H9 (cell line): Measurements from ENCODE around the gene SEC62. TPM values are rescaled to one million over a fixed set of nuclear protein-coding genes. Genes with fewer than 3 reads are reported as not detected.

ENCODE experiments used
- DNase-seq: peaks from one replicate; pipeline ENCODE4 v3.0.0-alpha.2; 2017
- H2AFZ ChIP-seq: one replicate; pipeline ENCODE4 v1.6.1; 2013; ENCODE audit warnings: mild to moderate bottlenecking, low read length, control low read depth, moderate library complexity
- H2AK5ac ChIP-seq: 2 replicates; pipeline ENCODE4 v1.6.1; 2013; ENCODE audit warnings: low read length, control low read depth, mixed read lengths; ENCODE audit not compliant: insufficient read length
- H2BK120ac ChIP-seq: one replicate; pipeline ENCODE4 v1.6.1; 2013; ENCODE audit warnings: low read depth, mild to moderate bottlenecking, low read length, control low read depth, inconsistent platforms; ENCODE audit not compliant: poor library complexity, severe bottlenecking
- H2BK12ac ChIP-seq: 2 replicates; pipeline ENCODE4 v1.6.1; 2013; ENCODE audit warnings: low read length, control low read depth, mixed read lengths, low read depth; ENCODE audit not compliant: insufficient read length
- H2BK15ac ChIP-seq: 2 replicates; pipeline ENCODE4 v1.6.1; 2013; ENCODE audit warnings: low read depth, low read length, control low read depth
- H2BK20ac ChIP-seq: one replicate; pipeline ENCODE4 v1.6.1; 2013; ENCODE audit warnings: low read depth, mild to moderate bottlenecking, low read length, control low read depth, inconsistent platforms; ENCODE audit not compliant: poor library complexity, severe bottlenecking
- H2BK5ac ChIP-seq: 2 replicates; pipeline ENCODE4 v1.6.1; 2013; ENCODE audit warnings: low read length, control low read depth, mixed read lengths; ENCODE audit not compliant: insufficient read length
- H3K14ac ChIP-seq: 2 replicates; pipeline ENCODE4 v1.6.1; 2013; ENCODE audit warnings: low read length, control low read depth; ENCODE audit not compliant: insufficient read depth
- H3K18ac ChIP-seq: 2 replicates; pipeline ENCODE4 v1.6.1; 2013; ENCODE audit warnings: low read depth, mild to moderate bottlenecking, mixed read lengths, low read length, control low read depth; ENCODE audit not compliant: insufficient read length
- H3K23ac ChIP-seq: 2 replicates; pipeline ENCODE4 v1.6.1; 2013; ENCODE audit warnings: low read length, control low read depth, mixed read lengths, low read depth; ENCODE audit not compliant: insufficient read length
- H3K23me2 ChIP-seq: 2 replicates; pipeline ENCODE4 v1.6.1; 2013; ENCODE audit warnings: low read depth, mild to moderate bottlenecking, mixed read lengths, low read length, control low read depth; ENCODE audit not compliant: insufficient read length, poor library complexity, severe bottlenecking
- H3K27ac ChIP-seq: 2 replicates; pipeline ENCODE4 v1.5.1; 2013; ENCODE audit warnings: low read length, control low read depth, mixed read lengths, low read depth; ENCODE audit not compliant: insufficient read length
- H3K27me3 ChIP-seq: 2 replicates; pipeline ENCODE4 v1.6.1; 2013; ENCODE audit warnings: low read length, control low read depth, inconsistent platforms; ENCODE audit not compliant: insufficient read depth
- H3K4ac ChIP-seq: 2 replicates; pipeline ENCODE4 v1.6.1; 2013; ENCODE audit warnings: low read depth, mild to moderate bottlenecking, control low read depth, inconsistent platforms, low read length, moderate library complexity
- H3K4me1 ChIP-seq: 2 replicates; pipeline ENCODE4 v1.6.1; 2013; ENCODE audit warnings: low read length, control low read depth, inconsistent platforms; ENCODE audit not compliant: insufficient read depth
- H3K4me2 ChIP-seq: 2 replicates; pipeline ENCODE4 v1.6.1; 2013; ENCODE audit warnings: low read length, control low read depth, mixed read lengths; ENCODE audit not compliant: insufficient read length, insufficient read depth
- H3K56ac ChIP-seq: 2 replicates; pipeline ENCODE4 v1.6.1; 2013; ENCODE audit warnings: low read depth, mild to moderate bottlenecking, mixed read lengths, low read length, control low read depth; ENCODE audit not compliant: insufficient read length
- H3K79me1 ChIP-seq: 2 replicates; pipeline ENCODE4 v1.6.1; 2013; ENCODE audit warnings: low read depth, mild to moderate bottlenecking, moderate library complexity, low read length, control low read depth, inconsistent platforms; ENCODE audit not compliant: insufficient read depth, poor library complexity, severe bottlenecking
- H3K79me2 ChIP-seq: 2 replicates; pipeline ENCODE4 v1.6.1; 2013; ENCODE audit warnings: low read length, control low read depth, inconsistent platforms; ENCODE audit not compliant: insufficient read depth
- H3K9ac ChIP-seq: 2 replicates; pipeline ENCODE4 v1.6.1; 2013; ENCODE audit warnings: low read length, control low read depth, mixed read lengths; ENCODE audit not compliant: insufficient read length; ENCODE audit errors: extremely low read depth
- H3K9me3 ChIP-seq: one replicate; pipeline ENCODE4 v1.6.1; 2013; ENCODE audit warnings: low read depth, low read length, inconsistent platforms; ENCODE audit not compliant: control insufficient read depth
- H3T11ph ChIP-seq: one replicate; pipeline ENCODE4 v1.6.1; 2013; ENCODE audit warnings: mild to moderate bottlenecking, low read length, control low read depth, inconsistent platforms
- H4K20me1 ChIP-seq: one replicate; pipeline ENCODE4 v1.6.1; 2013; ENCODE audit not compliant: control insufficient read depth, insufficient read length, insufficient read depth
- H4K5ac ChIP-seq: 2 replicates; pipeline ENCODE4 v1.6.1; 2013; ENCODE audit warnings: low read depth, mild to moderate bottlenecking, mixed read lengths, low read length, control low read depth; ENCODE audit not compliant: insufficient read length
- H4K8ac ChIP-seq: replicated peaks from 2 replicates; pipeline ENCODE4 v1.6.1; 2013; ENCODE audit warnings: low read length, control low read depth, mixed read lengths, low read depth; ENCODE audit not compliant: insufficient read length
- H4K91ac ChIP-seq: 2 replicates; pipeline ENCODE4 v1.6.1; 2013; ENCODE audit warnings: low read depth, mild to moderate bottlenecking, moderate library complexity, mixed read lengths, low read length, control low read depth; ENCODE audit not compliant: insufficient read length
- H3K27ac Mint-ChIP-seq, 3 experiments: 2 replicates in 2 of 3; 3 replicates in 1 of 3; pipeline ENCODE4 v1.8.0; 2020 to 2021; ENCODE audit warnings: mixed read lengths in 3 of 3, mild to moderate bottlenecking in 1 of 3, moderate library complexity in 1 of 3
- H3K27me3 Mint-ChIP-seq: 2 replicates; pipeline ENCODE4 v1.8.0; 2021; ENCODE audit warnings: low read depth, mild to moderate bottlenecking, moderate library complexity, mixed read lengths
- H3K36me3 Mint-ChIP-seq, 3 experiments: 2 replicates in 2 of 3; 3 replicates in 1 of 3; pipeline ENCODE4 v1.8.0; 2020 to 2021; ENCODE audit warnings: low read depth in 3 of 3, mixed read lengths in 3 of 3; ENCODE audit not compliant: insufficient read depth in 1 of 3
- H3K4me1 Mint-ChIP-seq, 2 experiments: 2 replicates each; pipeline ENCODE4 v1.8.0; 2020; ENCODE audit warnings: mixed read lengths in 2 of 2
- H3K4me3 Mint-ChIP-seq, 2 experiments: 2 replicates in 1 of 2; 3 replicates in 1 of 2; pipeline ENCODE4 v1.8.0; 2020 to 2021; ENCODE audit warnings: mild to moderate bottlenecking in 2 of 2, mixed read lengths in 2 of 2, moderate library complexity in 1 of 2
- H3K9me3 Mint-ChIP-seq, 2 experiments: 2 replicates in 1 of 2; 3 replicates in 1 of 2; pipeline ENCODE4 v1.8.0; 2020; ENCODE audit warnings: mild to moderate bottlenecking in 2 of 2, mixed read lengths in 2 of 2, moderate library complexity in 1 of 2
- CTCF ChIP-seq: fragments of 200-600 bp; sonication (generic); conservative IDR thresholded peaks from 3 replicates; pipeline ENCODE4 v1.8.0; 2021; ENCODE audit warnings: antibody characterized with exemption, mild to moderate bottlenecking
- WGBS: extraction: QIAGEN DNeasy Blood & Tissue Kit; methylation state at CpG from one replicate; pipeline ENCODE4 v1.1.7; 2013; ENCODE audit warnings: missing lambda C conversion rate, low lambda C conversion rate, mixed read lengths; ENCODE audit not compliant: insufficient read length; ENCODE audit errors: extremely low coverage; 5-methylcytosine and 5-hydroxymethylcytosine counted together
- total RNA-seq: library from RNA; stranded (reverse); gene quantifications from 2 replicates; pipeline ENCODE4 v1.2.1, GENCODE V29; 2021

The SEC62 gene
- total RNA-seq, 1 experiment from 2014 or later, result 98.7 TPM

- no peak for TF ChIP-seq CTCF
- H3K9me3 Mint-ChIP-seq, result no peaks in the 10 kb centered on the region
- DNase-seq, result no peak
- Histone ChIP-seq H2BK5ac (no peak overlapping the region), H3K14ac (no peak overlapping the region), H3K4ac (no peak overlapping the region), H4K91ac (no peak overlapping the region), H3K9me3 (no peaks in the 10 kb centered on the region), H2BK12ac (no peak overlapping the region), H3K4me1 (no peaks in the 10 kb centered on the region), H3K4me2 (no peak overlapping the region), H3T11ph (no peak overlapping the region), H3K23ac (no peak overlapping the region), H2BK120ac (no peak overlapping the region), H4K8ac (no peak overlapping the region), H3K9ac (no peak overlapping the region), H4K5ac (no peak overlapping the region), H3K18ac (no peak overlapping the region), H2BK20ac (no peak overlapping the region), H3K23me2 (no peaks in the 10 kb centered on the region), H3K27ac (no peak overlapping the region), H3K27me3 (no peaks in the 10 kb centered on the region), H2BK15ac (no peak overlapping the region), H2AFZ (no peak overlapping the region), H3K79me1 (no peaks in the 10 kb centered on the region), H2AK5ac (no peak overlapping the region), H3K56ac (no peak overlapping the region), H4K20me1 (no peaks in the 10 kb centered on the region), H3K79me2 (no peaks in the 10 kb centered on the region)
- H3K4me1 Mint-ChIP-seq, result no peaks in the 10 kb centered on the region
- H3K27me3 Mint-ChIP-seq, result peaks cover 2% of the 10 kb centered on the region; the same call in 1 of the 2 replicates
- H3K27ac Mint-ChIP-seq, result no peak overlapping the region
- H3K4me3 Mint-ChIP-seq, result no peak overlapping the region
- no CpG with 5 or more reads among the region's 14 CpGs for WGBS
- H3K36me3 Mint-ChIP-seq, result no peaks in the 10 kb centered on the region
These were observed 34.7 kb upstream of the SEC62 start for GRCh38 chr3:169931747-169932520.
